Activated CD8-positive, alpha-beta memory T cell treated with anti-CD3 and anti-CD28 coated beads, Interleukin-2, amount 50 U/mL, for 48 hours (primary cell): ENCODE measurements around the gene PPP1CA.
A peak's percentile ranks its signal among the peaks of the same experiment; 100 is the strongest.
"Not testable (repeated sequence)": the region's sequence is repeated elsewhere in the genome, so short reads cannot be mapped to it uniquely, and the experiment has no call there.

Source experiments
- DNase-seq: peaks from one replicate; pipeline ENCODE4 v3.0.0-alpha.2; 2020

PPP1CA gene

GRCh38 chr11:67416416-67417335 is 15.0 kb upstream of the PPP1CA start:
- DNase-seq, result peak; percentile 67

GRCh38 chr11:67415501-67416304 is 14.0 kb upstream of the PPP1CA start, which contains the start of gene CARNS1:
Gene CARNS1, plus strand, starts transcription at chr11:67415678. Its CDS starts 522 bp downstream, at chr11:67416200.
- DNase-seq, result no peak

- DNase-seq, result no peak
Observed at GRCh38 chr11:67413266-67413849, 11.7 kb upstream of the PPP1CA start.

GRCh38 chr11:67412495-67413179 is 11.0 kb upstream of the PPP1CA start:
- DNase-seq, result no peak

GRCh38 chr11:67411785-67412152 is 10.1 kb upstream of the PPP1CA start:
- DNase-seq, result no peak

GRCh38 chr11:67410984-67411784 is 9.5 kb upstream of the PPP1CA start:
- DNase-seq, result no peak

GRCh38 chr11:67410369-67410831 is 8.7 kb upstream of the PPP1CA start:
- no peak for DNase-seq

GRCh38 chr11:67409781-67410368 is 8.2 kb upstream of the PPP1CA start:
- DNase-seq, result no peak

GRCh38 chr11:67409261-67409666 is 7.6 kb upstream of the PPP1CA start:
- DNase-seq, result peak; percentile 86

GRCh38 chr11:67408437-67409200 is 7.0 kb upstream of the PPP1CA start:
- no peak for DNase-seq

GRCh38 chr11:67407688-67408163 is 6.1 kb upstream of the PPP1CA start:
- no peak for DNase-seq

GRCh38 chr11:67406969-67407687 is 5.5 kb upstream of the PPP1CA start:
- DNase-seq, result no peak

GRCh38 chr11:67406420-67406968 is 4.8 kb upstream of the PPP1CA start:
- no peak for DNase-seq

GRCh38 chr11:67405688-67406339 is 4.2 kb upstream of the PPP1CA start:
- DNase-seq, result no peak

GRCh38 chr11:67405196-67405567 is 3.5 kb upstream of the PPP1CA start:
- DNase-seq, result no peak

- DNase-seq, result no peak
Observed at GRCh38 chr11:67404515-67405195, 3.0 kb upstream of the PPP1CA start.

- DNase-seq, result not testable (repeated sequence)
Observed at GRCh38 chr11:67403085-67403484, 1.4 kb upstream of the PPP1CA start.

- not testable (repeated sequence) for DNase-seq
Observed at GRCh38 chr11:67402192-67402839, 658 bp upstream of the PPP1CA start.
